NCI-H2081 treated with DMSO at 0.1 percent for 48 hours (cell line): ENCODE data around the gene INPP5K.

Experiments used
- DNase-seq: peaks from one replicate; lab custom pipeline; 2025; lab: John Stamatoyannopoulos, UW

The INPP5K gene

DNA sequence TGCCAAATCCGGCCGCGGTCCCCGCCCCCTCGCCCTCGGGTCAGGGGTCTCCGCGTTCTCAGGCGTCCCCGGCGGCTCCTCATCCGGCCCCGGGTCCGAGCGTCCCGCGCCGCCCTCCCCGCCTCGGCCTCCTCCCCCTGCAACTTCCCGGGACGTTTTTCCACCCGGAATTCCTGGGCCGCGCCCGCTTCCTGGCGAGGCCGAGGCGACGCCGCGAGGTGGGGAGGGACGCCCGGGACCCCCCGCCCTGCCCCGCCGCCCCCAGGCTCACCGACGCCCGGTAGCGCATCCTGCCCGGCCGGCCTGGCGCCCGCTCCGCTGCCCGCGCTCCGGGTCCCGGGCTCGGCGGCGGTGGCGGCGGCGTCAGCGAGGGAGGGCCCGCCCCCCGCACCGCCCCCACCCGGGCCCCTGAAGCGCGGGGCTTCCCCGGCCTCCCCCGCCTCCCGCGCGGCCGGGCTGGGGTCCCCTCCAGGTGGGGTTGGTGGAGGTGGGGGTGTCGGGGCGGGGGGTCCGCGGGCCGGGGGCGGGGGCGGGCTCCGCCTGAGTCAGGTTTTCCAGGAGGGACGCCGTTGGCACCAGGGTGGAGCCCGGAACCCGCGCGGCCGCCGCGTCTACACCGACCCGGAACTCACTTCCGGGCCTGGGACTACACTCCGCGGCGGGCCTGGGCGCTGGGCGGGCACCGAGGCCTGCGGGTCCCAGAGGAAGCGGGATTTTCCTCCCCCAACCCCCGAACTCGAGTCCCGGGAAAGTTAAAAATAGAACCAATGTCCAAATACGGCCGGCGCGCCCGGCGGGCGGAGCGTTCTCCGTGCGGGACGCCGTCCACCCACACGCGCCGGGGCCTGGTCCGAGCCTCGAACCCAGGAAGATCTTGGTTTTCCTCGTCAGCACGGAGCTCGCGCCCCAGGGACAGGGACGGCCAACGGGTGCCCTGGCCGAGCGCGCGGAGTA lies 30.7 kb downstream of the INPP5K start:
- DNase-seq = no peak

DNA sequence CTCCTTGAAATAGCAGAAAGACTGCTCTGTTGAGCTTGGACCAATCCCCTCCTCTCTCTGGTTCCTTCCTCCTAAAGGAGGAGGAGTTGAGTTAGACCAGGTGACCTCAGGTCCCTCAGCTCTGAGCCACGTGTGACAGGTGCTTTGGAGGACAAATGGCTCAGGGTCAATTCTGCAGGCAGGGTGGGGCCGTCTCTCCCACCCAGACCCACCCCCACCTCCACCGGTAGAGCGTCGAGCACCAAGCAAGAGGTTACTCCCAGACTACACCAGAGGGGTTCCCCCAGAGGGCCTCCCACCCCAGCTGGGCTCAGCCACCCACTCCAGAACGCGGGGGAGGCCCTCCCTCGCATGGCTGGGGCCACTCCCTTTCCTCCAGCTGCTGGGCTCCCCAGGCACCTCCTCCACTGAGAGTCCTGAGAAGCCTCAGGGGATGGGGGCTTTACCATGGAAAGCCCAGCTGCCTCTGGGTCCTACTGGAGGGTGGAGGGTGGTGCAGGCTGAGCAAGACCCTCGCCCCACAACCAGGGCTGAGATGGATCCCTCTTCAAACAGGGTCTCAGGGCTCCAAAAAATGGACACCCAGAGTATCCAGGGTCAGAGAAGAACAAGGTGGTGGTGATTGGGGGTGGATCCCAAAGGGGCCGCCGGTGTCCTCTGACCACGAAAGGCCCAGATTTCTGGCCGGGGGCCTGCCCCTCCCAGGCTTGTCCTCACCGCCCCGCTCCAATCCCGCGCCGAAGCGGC lies 31.6 kb downstream of the INPP5K start:
- no peak for DNase-seq

DNA sequence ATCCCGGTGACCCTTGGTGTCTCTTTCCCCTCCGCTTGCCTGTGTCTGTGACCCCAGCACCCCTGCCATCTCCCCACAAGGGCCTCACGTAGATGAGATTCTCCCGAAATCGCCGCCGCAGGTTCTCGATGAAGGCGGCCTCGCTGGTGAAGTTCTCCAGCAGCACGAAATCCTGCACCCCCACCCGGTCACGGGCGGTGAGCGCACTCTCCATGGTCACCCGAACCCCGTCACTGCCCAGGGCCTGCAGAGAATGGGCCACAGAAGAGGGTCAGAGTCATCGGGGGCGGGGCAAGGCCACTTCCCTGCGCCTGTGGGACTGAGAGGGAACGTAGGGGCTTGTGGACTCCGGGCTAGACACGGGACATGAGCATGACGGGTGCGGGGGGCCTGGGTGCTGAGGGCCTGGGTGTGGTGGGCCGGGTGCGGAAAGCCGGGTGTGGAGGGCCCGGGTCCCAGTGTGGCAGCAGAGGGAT lies 32.3 kb downstream of the INPP5K start:
- no peak for DNase-seq

DNA sequence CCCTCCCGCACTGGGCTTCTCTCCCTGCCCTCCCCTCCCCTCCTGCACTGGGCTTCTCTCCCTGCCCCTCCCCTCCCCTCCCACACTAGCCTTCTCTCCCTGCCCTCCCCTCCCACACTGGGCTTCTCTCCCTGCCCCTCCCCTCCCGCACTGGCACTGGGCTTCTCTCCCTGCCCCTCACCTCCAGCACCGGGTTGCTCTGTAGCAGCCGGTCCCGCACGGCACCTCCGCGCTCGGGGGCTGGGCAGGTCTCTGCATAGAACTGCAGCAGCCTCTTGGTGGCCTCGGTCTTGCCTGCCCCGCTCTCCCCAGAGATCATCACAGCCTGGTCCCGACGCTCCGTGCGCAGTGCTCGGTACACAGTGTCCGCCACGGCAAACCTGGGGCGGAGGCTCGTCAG lies 33.7 kb downstream of the INPP5K start:
- no peak for DNase-seq

DNA sequence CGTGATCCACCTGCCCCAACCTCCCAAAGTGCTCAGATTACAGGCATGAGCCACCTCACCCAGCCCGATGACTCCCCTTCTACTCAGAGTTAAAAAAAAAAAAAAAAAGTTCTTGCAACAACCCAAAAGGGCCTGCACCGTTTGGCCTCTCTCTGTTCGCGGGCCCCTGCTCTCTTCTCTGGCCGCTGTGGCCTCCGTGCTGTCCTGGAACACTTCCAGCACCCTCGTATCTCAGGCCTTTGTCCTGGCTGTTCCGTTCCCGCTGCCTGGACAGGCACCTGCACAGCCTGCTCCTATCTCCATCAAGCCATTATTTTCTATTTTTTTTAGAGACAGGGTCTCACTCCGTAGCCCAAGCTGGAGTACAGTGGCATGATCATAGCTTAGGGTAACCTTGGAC lies 34.7 kb downstream of the INPP5K start:
- no peak for DNase-seq

DNA sequence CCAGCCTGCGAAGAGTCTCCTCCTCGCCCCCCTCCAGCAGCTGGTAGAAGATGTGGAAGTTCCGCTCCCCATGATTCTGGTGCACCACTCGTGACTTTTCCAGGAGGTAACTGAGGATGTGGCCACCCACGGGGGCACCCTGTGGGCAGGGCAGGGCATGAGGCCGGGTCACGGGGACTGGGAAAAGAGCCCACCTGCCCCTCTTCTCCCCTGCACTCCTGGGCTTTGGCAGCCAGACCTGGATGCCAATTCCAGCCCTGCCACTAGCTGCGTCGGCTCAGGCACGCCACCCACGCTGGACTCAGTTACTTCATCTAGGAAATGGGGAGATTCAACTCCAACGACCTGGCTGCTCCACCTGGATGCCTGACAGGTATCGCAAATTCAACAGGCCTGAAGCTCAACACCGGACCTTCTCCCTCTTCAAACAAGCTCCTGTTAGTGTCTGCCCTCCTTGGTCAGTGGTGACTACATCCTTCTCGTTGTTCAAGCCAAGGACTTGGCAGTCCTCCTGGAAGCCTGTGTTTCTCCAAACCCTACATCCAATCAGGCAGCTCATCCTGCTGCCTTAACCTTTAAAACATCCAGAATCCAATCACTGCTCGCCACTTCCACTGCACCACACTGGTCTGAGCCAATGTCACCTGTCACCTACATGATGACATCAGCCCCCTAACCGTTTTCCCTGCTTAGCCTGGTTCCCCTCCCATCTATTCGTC lies 35.5 kb downstream of the INPP5K start:
- no peak for DNase-seq

DNA sequence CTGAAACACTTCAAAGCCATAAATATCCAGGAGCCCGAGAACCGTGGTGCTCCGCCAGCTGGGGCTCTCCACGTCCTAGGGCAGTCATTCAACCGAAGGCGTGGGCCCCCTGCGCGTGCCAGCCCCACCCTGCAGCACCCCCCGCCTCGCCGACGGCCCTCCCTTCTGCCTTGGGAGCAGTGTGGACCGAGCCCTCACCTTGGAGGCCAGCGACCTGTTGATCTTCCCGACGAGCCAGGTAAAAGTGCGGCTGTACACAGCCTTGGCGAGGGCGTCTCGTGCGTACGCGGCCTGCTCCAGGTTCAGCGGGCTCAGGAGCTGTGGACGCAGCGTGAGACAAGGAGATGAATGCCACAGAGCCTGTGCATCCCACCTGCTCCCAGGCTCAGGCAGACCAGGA lies 38.0 kb downstream of the INPP5K start:
- DNase-seq = no peak

DNA sequence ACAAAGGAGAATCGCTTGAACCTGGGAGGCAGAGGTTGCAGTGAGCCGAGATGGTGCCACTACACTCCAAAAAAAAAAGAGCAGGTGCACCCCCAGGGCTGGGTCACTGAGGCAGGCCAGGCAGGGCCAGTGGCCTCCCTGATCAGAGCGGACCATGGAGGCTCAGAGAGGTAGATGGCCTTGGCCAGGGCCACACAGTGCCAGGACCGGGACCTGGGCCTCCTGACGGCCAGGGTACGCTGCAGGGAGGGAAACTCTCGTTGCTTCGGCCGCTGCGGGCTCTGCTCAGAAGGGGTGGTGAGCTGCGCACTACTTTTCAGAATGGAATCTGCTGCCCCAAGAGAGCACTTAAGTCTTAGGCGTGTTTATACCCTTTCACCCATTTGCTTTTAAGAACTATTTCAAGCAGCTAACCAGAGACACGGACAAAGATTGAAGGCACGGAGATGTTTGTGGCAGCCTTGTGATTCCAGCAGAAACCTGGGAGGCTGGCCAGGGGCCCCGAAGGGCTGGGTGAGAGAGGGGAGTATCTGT lies 41.0 kb downstream of the INPP5K start:
- DNase-seq = no peak

DNA sequence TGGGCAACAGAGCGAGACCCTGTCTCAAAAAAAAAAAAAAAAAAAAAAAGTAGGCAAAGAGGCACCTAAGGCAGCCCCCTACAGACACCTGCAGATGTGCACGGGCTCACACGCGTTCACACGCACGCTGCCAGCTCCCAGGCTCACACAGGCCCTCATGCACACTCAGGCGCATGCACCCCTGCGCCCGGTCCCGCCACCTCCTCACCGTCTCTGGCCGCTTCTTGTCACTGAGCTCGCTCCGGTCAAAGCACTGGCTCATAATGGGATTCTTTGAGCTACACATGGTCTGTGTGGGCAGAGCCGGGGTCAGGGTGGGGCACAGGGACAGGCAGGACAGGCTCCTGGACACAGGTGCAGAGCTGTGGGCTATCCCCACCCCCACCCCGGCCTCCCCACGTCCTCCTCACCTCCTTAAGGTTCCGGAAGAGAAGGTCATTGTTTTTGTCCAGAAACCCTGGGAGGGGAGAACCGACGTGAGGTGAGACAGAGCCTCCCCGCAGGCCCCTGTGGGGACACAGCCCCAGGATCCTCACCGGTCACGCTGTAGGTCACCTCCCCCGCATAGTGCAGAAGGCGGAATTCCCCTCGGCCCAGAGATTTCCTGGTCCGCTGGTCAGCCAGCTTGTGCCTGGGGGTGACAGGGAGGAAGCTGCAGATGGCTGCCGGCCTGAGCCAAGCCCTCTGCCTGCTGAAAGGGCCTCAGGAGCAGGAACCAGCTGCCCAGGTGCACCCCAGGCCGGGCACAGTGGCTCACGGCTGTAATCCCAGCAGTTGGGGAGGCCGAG lies 41.8 kb downstream of the INPP5K start:
- no peak for DNase-seq

DNA sequence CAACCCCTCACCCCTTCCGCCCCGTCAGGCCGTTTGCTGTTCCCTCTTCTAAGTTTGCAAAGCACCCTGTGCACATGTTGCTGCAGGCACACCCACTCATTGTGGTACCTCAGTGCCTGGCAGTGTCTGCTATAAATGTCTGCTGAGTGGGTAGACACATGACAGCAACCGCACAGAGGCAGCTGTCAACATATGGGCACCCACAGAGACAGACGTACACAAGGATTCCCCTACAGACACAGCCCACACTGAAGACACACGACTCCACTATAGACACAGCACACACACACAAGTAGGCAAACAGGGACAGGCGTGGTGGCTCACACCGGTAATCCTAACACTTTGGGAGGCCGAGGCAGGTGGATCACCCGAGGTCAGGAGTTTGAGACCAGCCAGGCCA lies 42.6 kb downstream of the INPP5K start:
- DNase-seq = no peak

DNA sequence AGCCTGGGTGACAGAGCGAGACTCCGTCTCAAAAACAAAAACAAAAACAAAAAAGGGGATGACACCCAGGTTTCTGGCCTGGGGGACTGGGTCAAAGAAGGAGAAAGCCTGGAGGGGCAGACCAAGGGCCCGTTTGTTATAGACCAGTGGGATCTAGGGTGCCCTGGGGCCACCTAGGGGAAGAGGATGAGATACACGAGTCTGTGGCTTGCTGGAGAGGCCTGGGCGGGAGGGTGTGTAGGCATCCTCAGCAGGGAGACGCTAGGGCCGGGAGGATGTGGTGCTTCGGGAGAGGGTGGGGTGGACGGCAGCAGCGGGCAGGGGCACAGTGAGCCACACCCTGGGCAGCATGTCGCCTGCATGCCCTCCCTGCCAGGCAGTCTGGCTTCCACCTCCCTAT lies 43.2 kb downstream of the INPP5K start:
- no peak for DNase-seq

DNA sequence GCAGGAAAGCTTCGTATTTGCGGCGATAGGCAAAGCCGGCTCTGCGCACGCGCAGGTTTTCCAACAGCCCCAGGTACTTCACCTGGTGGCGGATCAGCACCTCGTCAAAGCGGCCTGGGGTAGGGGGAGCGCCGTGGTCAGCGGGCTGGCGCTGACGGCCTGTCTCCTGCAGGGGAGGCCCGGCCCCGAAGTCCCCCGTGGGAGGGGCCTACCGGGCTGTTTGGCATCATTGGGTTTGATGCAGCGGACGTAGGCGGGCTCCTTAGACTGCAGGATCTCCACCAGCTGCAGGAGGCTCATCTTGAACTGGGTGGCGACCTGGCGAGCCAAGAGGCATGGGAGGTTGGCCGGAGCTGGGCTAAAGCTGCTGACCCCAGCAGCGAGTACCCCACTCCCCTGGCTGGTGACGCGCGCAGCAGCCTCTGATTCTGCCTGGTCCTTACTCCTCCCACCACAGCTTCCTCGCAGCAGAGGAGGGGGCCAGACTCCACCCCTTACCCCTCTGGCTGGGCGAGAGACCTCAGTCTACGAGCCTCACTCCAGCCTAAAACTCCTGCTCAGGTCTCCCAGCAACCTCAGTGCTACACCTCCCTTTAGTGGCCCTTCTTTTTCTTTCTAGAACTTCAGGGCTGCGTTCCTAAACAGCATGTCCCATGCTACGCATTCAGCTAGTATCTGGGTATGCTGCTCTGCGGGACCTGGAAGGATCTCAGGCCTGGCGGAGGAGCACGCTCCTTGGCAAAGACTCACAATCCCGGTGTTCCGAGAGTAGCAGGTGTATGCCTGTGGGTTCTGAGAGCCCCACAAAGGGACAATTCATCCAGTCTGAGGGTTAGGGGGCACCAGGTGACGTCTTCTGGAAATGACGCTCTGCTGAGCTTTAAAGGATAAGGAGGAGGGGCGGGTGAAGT lies 44.2 kb downstream of the INPP5K start:
- no peak for DNase-seq

DNA sequence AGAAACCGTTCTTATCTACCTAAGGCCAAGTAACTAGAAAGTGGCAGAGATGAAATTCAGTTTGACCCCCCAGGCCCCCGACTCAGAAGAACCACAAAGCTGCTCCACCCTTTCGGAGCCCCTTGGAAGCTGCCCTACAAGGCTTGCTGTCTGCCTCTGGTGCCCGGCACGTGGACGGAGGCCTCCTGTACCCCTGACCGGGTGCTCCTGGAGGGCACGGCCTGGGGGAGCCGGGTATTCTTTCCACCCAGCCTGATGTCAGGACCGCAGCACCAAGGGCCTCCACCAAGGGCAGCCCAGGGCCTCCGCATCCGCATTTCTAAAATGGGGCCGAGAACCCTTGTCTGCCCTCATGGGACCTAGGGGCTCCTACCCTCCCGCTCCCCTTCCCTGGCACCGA lies 44.9 kb downstream of the INPP5K start:
- DNase-seq = no peak

DNA sequence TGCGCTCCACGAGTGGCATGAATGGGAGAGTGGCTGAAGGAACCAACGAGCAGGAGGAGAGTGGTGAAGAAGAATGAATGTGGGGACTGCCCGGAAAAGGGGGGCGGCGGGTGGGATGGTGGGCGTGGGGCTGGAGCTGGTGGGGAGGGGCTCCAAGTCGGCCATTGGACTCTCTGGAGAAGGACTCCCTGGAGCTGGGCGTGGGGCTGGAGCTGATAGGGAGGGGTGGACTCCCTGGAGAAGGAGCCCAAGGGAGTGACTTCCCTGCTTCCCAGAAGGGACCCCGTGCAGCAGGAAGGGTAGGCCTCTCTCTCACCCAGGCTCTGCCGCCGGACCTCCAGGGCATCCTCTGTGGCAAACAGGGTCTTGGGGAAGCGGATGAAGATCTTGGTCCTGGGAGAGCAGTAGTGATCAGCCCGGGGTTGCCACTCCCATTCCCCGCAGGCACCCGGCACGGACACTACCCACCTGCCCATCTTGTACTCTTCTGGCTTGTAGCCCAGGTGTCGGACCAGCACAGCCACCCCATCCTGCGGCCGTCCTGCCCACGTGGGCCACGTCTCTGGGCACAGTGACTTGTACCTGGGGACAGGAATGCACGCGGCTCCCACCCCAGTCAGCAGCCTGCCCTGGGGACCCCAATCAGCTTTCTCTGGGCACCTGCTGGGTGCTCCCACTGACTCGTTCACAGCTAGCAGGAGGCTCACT lies 45.5 kb downstream of the INPP5K start:
- no peak for DNase-seq

DNA sequence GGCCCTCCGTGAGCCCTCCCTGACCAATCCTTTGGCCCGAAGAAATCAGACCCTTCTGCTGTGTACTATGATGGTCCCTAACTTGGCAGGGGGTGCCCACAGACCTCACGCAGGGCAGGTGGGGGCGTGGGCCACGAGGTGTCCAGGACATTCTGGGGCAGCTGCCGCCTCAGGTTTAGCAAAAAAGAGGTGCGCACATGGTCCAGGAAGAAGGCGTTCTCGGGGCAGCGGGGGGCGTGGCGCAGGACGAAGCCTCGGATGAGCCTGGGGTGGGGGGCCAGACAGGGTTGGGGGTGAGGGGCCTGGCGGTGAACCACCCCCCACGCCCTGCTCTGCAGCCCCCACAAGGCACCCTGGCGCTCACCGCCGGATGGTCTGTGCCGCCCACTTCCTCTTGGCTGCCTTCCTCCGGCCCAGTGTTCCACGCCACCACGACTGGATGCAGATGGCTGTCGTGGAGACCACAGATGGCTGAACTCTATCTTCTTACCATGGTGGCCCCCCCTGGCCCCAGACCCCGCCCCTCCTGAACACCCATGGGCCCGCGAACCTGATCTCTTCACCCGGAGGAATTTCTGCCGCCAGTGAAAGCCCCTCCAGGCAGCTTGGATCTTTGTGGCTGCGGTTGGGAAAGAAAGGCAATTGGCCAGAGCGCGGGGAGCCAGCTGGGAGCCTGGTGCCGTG lies 46.2 kb downstream of the INPP5K start:
- DNase-seq = no peak

DNA sequence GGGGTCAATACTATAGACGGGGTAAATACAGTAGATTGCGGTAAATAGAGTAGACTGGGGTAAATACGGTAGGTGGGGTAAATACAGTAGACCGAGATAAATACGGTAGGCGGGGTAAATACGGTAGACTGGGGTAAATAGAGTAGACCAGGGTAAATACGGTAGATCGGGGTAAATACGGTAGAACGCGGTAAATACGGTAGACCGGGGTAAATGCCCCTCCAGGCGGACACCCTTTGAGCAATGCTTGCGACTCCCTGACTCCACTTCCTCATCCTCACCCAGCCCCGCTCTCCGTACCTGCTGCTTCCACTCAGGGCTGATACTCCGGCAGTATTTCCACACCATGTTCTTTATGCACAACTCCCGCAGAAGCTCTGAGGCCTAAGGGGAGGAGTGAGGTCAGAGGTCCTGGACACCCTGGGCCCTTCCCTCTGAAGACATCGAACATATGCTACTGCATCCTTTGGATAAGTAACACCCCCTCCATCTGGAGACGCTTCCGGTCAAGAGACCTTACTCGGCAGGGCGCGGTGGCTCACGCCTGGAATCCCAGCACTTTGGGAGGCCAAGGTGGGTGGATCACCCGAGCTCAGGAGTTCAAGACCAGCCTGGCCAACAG lies 47.1 kb downstream of the INPP5K start:
- DNase-seq = no peak

DNA sequence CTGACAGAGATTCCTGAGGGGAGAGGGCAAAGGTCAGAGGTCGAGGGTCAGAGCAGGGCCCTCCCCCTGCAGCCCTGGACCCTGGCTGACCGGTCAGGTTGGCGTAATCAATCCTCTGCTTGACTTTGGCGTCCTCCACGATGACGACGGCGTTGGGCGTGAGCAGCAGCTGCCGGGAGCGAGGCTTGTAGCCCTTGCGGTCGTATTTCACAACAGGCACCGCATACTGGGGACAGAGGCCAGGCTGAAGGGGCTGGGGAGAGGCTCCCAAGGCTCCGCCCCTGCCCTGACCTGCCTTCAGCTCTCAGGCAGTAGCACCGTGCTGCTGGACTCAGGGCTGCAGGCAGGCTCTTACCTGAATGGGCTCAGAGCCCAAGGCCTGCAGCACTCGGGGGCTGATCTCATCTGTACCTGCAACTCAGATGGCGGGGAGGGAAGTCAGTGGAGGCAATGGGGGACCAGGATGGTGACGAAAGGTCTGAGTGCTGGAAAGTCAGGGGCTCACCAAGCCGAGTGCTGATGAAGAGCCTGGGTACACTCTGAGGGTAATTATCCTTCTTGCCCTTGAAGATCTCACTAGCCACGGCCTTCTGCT lies 48.4 kb downstream of the INPP5K start:
- no peak for DNase-seq

DNA sequence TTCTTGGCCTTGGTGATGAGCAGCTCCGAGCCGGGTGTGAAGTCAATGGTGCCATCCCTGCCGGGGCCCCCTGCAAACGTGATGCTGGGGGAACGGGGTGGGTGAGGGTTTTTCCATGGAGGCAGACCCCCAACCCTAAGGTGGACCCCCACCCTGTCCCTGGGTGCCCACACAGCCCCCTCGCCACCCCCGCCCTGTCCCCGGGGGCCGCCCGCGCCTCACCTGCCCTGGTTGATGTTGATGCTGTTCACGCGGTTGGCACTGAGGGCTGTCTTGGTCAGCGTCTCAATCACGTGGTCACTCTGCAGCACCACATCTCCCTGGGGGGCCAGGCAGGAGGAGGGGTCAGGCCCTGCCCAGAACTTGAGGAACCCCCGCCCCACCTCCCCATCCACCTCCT lies 49.2 kb downstream of the INPP5K start:
- DNase-seq = no peak
